AG09309 (cell line): ENCODE results near the gene RAET1E.
A peak's percentile ranks its signal among the peaks of the same experiment; 100 is the strongest.
"Not testable (repeated sequence)": the region's sequence is repeated elsewhere in the genome, so short reads cannot be mapped to it uniquely, and the experiment has no call there.

Experiments used
- DNase-seq: peaks from one replicate; pipeline ENCODE4 v3.0.0-alpha.2; 2010; ENCODE audit warnings: low read depth
- H3K4me3 ChIP-seq: 2 replicates; pipeline ENCODE4 v1.5.1; 2011; ENCODE audit warnings: mild to moderate bottlenecking, low read depth, low read length, moderate library complexity; ENCODE audit not compliant: control insufficient read depth
- TF ChIP-seq, protein P1 (sequence below): IDR thresholded peaks from 2 replicates; pipeline ENCODE4 v1.5.1; 2011; ENCODE audit warnings: mild to moderate bottlenecking, low read depth, low read length, inconsistent platforms; ENCODE audit not compliant: insufficient read depth, control insufficient read depth; ENCODE audit errors: missing control alignments

RAET1E gene

DNA sequence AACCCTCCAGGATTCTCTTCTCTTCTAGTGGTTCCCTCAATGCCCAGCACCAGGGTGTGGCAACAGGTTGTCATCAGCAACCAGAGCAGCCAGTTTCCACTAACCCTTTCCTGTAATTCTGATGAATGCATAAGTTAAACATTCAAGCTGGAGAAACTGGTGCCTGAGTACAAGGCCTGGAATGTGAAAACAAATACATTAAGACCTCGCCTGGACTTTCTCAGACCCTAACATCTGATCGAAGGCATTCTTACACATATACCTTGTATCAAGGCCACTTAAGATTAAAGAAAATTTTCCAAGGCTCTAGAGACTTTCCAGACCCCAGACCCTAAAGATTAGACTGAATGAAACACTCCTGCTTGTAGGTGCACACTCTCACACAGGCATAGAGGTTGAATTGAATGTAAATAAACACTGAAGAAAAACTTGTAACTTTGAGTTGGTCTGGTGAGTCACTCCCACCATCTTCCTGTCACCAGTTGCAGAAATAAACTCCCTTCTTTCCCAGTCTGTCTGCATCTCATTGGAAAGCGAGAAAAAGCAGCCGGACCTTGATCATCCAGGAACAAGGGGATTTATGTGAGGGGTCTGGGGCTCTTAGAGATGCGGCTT lies 42.8 kb downstream of the RAET1E start:
- TF ChIP-seq, protein P1, sequence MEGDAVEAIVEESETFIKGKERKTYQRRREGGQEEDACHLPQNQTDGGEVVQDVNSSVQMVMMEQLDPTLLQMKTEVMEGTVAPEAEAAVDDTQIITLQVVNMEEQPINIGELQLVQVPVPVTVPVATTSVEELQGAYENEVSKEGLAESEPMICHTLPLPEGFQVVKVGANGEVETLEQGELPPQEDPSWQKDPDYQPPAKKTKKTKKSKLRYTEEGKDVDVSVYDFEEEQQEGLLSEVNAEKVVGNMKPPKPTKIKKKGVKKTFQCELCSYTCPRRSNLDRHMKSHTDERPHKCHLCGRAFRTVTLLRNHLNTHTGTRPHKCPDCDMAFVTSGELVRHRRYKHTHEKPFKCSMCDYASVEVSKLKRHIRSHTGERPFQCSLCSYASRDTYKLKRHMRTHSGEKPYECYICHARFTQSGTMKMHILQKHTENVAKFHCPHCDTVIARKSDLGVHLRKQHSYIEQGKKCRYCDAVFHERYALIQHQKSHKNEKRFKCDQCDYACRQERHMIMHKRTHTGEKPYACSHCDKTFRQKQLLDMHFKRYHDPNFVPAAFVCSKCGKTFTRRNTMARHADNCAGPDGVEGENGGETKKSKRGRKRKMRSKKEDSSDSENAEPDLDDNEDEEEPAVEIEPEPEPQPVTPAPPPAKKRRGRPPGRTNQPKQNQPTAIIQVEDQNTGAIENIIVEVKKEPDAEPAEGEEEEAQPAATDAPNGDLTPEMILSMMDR, result no peak
- no peak for DNase-seq
- H3K4me3 ChIP-seq, result peak overlapping the region; percentile 15

DNA sequence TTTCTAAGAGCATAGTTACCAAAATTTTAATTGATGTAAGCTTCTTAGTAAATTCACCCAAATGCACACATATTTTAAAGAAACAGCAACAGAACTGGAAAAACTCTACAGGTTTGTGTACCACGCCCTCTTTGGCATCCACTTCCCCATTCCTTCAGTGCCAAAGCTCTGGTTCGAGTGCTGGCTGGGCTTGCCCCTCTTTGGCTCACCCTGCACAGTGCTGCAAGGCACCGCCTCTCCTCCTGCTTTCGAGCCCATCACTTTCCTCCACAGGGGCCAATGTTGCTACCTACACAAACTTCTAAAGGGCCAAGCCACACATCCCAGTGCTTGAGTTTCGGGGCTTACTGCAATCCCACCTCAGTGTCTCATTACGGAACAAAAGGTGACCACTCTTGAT lies 43.4 kb downstream of the RAET1E start:
- TF ChIP-seq, protein P1, result no peak
- DNase-seq, result no peak
- no peak overlapping the region for H3K4me3 ChIP-seq

DNA sequence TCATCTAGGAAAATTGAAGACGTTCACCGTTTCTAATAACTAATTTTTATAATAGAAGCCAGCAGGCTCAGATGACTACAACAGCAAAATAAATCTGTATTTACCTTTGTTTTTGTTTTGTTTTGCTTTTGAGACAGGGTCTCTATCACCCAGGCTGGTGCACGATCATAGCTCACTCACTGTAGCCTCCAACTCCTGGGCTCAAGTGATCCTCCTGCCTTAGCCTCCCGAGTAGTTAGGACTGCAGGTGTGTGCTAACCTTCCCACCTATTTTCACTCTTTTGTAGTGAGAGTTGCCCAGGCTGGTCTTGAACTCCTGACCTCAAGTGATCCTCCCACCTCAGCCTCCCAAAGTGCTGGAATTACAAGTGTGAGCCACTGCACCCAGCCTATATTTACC lies 43.9 kb downstream of the RAET1E start:
- not testable (repeated sequence) for H3K4me3 ChIP-seq, DNase-seq

DNA sequence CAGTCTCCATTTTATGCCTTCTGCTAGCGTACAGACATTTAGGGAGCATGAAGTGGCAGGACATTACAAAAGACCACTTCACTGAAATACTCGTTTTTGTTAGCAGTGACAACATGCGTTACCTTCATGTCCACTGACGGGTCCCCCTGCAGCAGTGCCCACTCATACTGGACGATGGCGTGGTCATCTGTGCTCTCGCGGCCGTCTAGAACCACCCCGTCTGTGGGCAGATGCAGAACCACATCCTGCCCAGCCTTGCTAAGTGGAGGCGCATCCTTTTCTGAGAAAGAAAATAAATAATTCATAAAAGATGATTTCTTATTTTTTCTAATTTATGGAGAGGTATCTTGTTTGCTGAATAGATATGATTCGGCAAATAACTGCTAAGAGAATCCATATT lies 45.0 kb downstream of the RAET1E start:
- no peak for DNase-seq
- TF ChIP-seq, protein P1, result no peak
- no peak overlapping the region for H3K4me3 ChIP-seq

DNA sequence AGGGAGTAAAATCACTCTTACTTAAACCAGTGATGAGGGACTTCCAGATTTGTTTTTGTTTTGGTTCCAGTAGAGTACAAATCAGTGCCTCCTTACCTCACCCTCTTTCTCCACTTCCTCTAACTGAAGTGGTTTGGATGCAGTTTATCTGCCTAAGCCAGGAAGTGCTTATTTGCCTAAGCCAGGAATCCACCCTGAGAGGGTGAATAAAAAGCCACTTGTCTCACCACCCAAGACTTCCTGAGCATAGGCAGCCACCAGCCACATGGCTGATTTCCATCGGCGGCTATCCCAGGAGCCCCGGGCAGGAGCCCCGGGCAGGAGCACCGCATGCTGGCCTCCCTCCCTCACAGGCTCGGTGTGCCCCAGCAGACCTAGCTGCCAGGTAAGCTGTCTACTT lies 45.7 kb downstream of the RAET1E start:
- H3K4me3 ChIP-seq, result no peak overlapping the region
- TF ChIP-seq, protein P1, result no peak
- DNase-seq, result no peak

DNA sequence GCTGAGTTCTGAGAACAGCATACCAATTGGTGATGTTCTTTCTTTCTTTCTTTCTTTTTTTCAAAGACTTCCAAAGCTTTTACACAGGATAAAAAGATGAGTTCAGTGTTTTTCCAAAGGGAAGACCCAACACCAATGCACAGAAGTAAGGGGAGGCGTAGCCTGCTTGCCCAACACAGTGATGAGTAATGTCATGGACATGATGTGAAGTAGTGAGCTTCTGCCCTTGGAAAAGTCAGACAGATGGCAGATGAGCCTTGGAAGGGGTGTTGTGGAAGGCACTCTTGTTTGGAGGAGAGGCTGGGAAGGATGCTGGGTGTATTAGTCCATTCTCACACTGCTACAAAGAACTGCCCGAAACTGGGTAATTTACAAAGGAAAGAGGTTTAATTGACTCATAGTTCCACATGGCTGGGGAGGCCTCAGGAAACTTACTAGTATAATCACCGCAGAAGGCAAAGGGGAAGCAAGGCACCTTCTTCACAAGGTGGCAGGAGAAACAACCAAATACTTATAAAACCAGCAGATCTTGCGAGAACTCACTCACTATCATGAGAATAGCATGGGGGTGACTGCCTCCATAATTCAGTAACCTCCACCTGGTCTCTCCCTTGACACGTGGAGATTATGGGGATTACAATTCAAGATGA lies 46.3 kb downstream of the RAET1E start:
- DNase-seq, result no peak
- TF ChIP-seq, protein P1, result no peak
- H3K4me3 ChIP-seq, result no peak overlapping the region

DNA sequence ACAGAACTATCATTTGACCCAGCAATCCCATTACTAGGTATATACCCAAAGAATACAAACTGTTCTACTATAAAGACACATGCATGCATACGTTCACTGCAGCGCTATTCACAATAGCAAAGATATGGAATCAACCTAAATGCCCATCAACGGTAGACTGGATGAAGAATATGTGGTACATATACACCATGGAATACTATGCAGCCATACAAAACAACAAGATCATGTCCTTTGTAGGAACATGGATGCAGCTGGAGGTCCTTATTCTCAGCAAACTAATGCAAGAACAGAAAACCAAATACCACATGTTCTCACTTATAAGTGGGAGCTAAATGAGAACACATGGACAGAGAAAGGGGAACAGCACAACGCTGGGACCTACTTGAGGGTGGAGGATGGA lies 49.6 kb downstream of the RAET1E start:
- DNase-seq, result not testable (repeated sequence)

More for the DNA sequence above, 49.6 kb downstream of the RAET1E start:
- H3K4me3 ChIP-seq, result not testable (repeated sequence)
